WTC11 (cell line): ENCODE data around the gene SEPTIN1. TPM values are rescaled to one million over a fixed set of nuclear protein-coding genes. Genes with fewer than 3 reads are reported as not detected.

ENCODE experiments used
- ATF3 ChIP-seq: sonication (generic); formaldehyde crosslinking; conservative IDR thresholded peaks from 2 replicates; pipeline ENCODE4 v1.8.1; 2022; ENCODE audit warnings: mild to moderate bottlenecking, missing genetic modification reagents
- CREB1 ChIP-seq: sonication (generic); formaldehyde crosslinking; IDR thresholded peaks from 2 replicates; pipeline ENCODE4 v1.8.0; 2023; ENCODE audit warnings: mild to moderate bottlenecking, missing genetic modification reagents
- E2F5 ChIP-seq: sonication (generic); formaldehyde crosslinking; IDR thresholded peaks from 2 replicates; pipeline ENCODE4 v1.8.1; 2022; ENCODE audit warnings: mild to moderate bottlenecking, moderate library complexity, missing genetic modification reagents
- ESRRA ChIP-seq: sonication (generic); formaldehyde crosslinking; IDR thresholded peaks from 2 replicates; pipeline ENCODE4 v1.8.1; 2022; ENCODE audit warnings: mild to moderate bottlenecking, missing genetic modification reagents, borderline replicate concordance
- ETV6 ChIP-seq: sonication (generic); formaldehyde crosslinking; IDR thresholded peaks from 2 replicates; pipeline ENCODE4 v1.8.1; 2022; ENCODE audit warnings: mild to moderate bottlenecking, missing genetic modification reagents
- FOXK1 ChIP-seq: sonication (generic); formaldehyde crosslinking; IDR thresholded peaks from 2 replicates; pipeline ENCODE4 v1.8.0; 2022; ENCODE audit warnings: mild to moderate bottlenecking, moderate library complexity, missing genetic modification reagents
- GABPB1 ChIP-seq: sonication (generic); formaldehyde crosslinking; IDR thresholded peaks from 2 replicates; pipeline ENCODE4 v1.8.1; 2023; ENCODE audit warnings: mild to moderate bottlenecking, missing genetic modification reagents
- GRHL2 ChIP-seq: fragments of 250-450 bp; sonication (Bioruptor Pico); IDR thresholded peaks from 2 replicates; pipeline ENCODE4 v1.8.0; 2022; ENCODE audit warnings: mild to moderate bottlenecking, moderate library complexity; ENCODE audit not compliant: insufficient replicate concordance, severe bottlenecking
- HMGXB4 ChIP-seq: sonication (generic); formaldehyde crosslinking; IDR thresholded peaks from 2 replicates; pipeline ENCODE4 v1.8.1; 2023; ENCODE audit warnings: mild to moderate bottlenecking, moderate library complexity, missing genetic modification reagents
- IRF1 ChIP-seq: sonication (generic); formaldehyde crosslinking; IDR thresholded peaks from 2 replicates; pipeline ENCODE4 v1.8.0; 2023; ENCODE audit warnings: missing genetic modification reagents
- JAZF1 ChIP-seq: fragments of 250-450 bp; sonication (Bioruptor Pico); IDR thresholded peaks from 2 replicates; pipeline ENCODE4 v1.9.0; 2021; ENCODE audit warnings: moderate library complexity, mild to moderate bottlenecking, inconsistent platforms
- KAT7 ChIP-seq: sonication (generic); formaldehyde crosslinking; IDR thresholded peaks from 2 replicates; pipeline ENCODE4 v1.8.1; 2023; ENCODE audit warnings: missing genetic modification reagents, mild to moderate bottlenecking, borderline replicate concordance
- MAX ChIP-seq: sonication (generic); formaldehyde crosslinking; IDR thresholded peaks from 2 replicates; pipeline ENCODE4 v1.8.0; 2022; ENCODE audit warnings: mild to moderate bottlenecking, missing genetic modification reagents
- NFATC4 ChIP-seq: fragments of 250-450 bp; sonication (Bioruptor Pico); IDR thresholded peaks from 2 replicates; pipeline ENCODE4 v1.9.0; 2021; ENCODE audit warnings: mild to moderate bottlenecking
- NFE2L1 ChIP-seq: sonication (generic); formaldehyde crosslinking; IDR thresholded peaks from 2 replicates; pipeline ENCODE4 v1.8.1; 2023; ENCODE audit warnings: missing genetic modification reagents
- NFYB ChIP-seq: sonication (generic); formaldehyde crosslinking; conservative IDR thresholded peaks from 2 replicates; pipeline ENCODE4 v1.8.0; 2022; ENCODE audit warnings: low read depth, missing genetic modification reagents
- PRDM15 ChIP-seq: sonication (generic); formaldehyde crosslinking; IDR thresholded peaks from 2 replicates; pipeline ENCODE4 v1.8.0; 2022; ENCODE audit warnings: missing genetic modification reagents
- SMAD4 ChIP-seq: sonication (generic); formaldehyde crosslinking; IDR thresholded peaks from 2 replicates; pipeline ENCODE4 v1.8.0; 2022; ENCODE audit warnings: mild to moderate bottlenecking, missing genetic modification reagents
- STAT6 ChIP-seq: sonication (generic); formaldehyde crosslinking; conservative IDR thresholded peaks from 2 replicates; pipeline ENCODE4 v1.8.1; 2023; ENCODE audit warnings: mild to moderate bottlenecking, low read depth, missing genetic modification reagents, moderate library complexity
- USF2 ChIP-seq: sonication (generic); formaldehyde crosslinking; IDR thresholded peaks from 2 replicates; pipeline ENCODE4 v1.8.1; 2023; ENCODE audit warnings: mild to moderate bottlenecking, missing genetic modification reagents, moderate library complexity
- ZBTB43 ChIP-seq: sonication (generic); formaldehyde crosslinking; IDR thresholded peaks from 2 replicates; pipeline ENCODE4 v1.8.1; 2023; ENCODE audit warnings: mild to moderate bottlenecking, missing genetic modification reagents
- ZNF263 ChIP-seq: sonication (generic); formaldehyde crosslinking; IDR thresholded peaks from 2 replicates; pipeline ENCODE4 v1.8.1; 2022; ENCODE audit warnings: low read depth, mild to moderate bottlenecking, moderate library complexity, missing genetic modification reagents
- ZNF317 ChIP-seq: sonication (generic); formaldehyde crosslinking; IDR thresholded peaks from 2 replicates; pipeline ENCODE4 v1.8.1; 2023; ENCODE audit warnings: low read depth, mild to moderate bottlenecking, moderate library complexity, missing genetic modification reagents, borderline replicate concordance
- ZNF423 ChIP-seq: fragments of 250-450 bp; sonication (Bioruptor Pico); IDR thresholded peaks from 2 replicates; pipeline ENCODE4 v2.1.2; 2022; ENCODE audit warnings: mild to moderate bottlenecking, moderate library complexity
- total RNA-seq: library from RNA; stranded (reverse); gene quantifications from 3 replicates; pipeline ENCODE4 v1.2.3, GENCODE V29; 2021

SEPTIN1 gene
- total RNA-seq, 1 experiment from 2014 or later = 2.3 TPM

GRCh38 chr16:30395155-30395991 lies 13.0 kb upstream of the SEPTIN1 start, which contains the start of gene ZNF48 (continued):
- TF ChIP-seq E2F5 (CRISPR knock-in tag) (peak; percentile 74), GABPB1 (CRISPR knock-in tag) (peak; percentile 65), ATF3 (no peak), STAT6 (no peak), CREB1 (no peak), FOXK1 (CRISPR knock-in tag) (peak; percentile 14), KAT7 (CRISPR knock-in tag) (peak; percentile 82; the same call in 1 of the 2 replicates), ESRRA (CRISPR knock-in tag) (0 out of 2 replicates have a peak, but pooled peaks have one; percentile 40), ZNF317 (no peak), NFYB (CRISPR knock-in tag) (no peak), JAZF1 (CRISPR knock-in tag) (no peak), ZNF263 (no peak), PRDM15 (no peak), ZNF423 (CRISPR knock-in tag) (0 out of 2 replicates have a peak, but pooled peaks have one; percentile 6), USF2 (CRISPR knock-in tag) (peak; percentile 23; the same call in 1 of the 2 replicates), IRF1 (CRISPR knock-in tag) (0 out of 2 replicates have a peak, but pooled peaks have one; percentile 44), MAX (CRISPR knock-in tag) (peak; percentile 61; the same call in 1 of the 2 replicates), ZBTB43 (CRISPR knock-in tag) (no peak), GRHL2 (no peak), HMGXB4 (CRISPR knock-in tag) (0 out of 2 replicates have a peak, but pooled peaks have one; percentile 48), ETV6 (CRISPR knock-in tag) (peak; percentile 55; the same call in 1 of the 2 replicates), SMAD4 (CRISPR knock-in tag) (peak; percentile 76), NFATC4 (no peak), NFE2L1 (CRISPR knock-in tag) (peak; percentile 44; the same call in 1 of the 2 replicates)
